K562 (cell line): ENCODE results near the gene GGACT. TPM values are rescaled to one million over a fixed set of nuclear protein-coding genes. Genes with fewer than 3 reads are reported as not detected.

Experiments
- GABPB2 ChIP-seq: fragments of 250-450 bp; sonication (Bioruptor Pico); conservative IDR thresholded peaks from 2 replicates; pipeline ENCODE4 v1.5.1; 2021; ENCODE audit warnings: mild to moderate bottlenecking
- HBP1 ChIP-seq: fragments of 450-650 bp; formaldehyde crosslinking; IDR thresholded peaks from 2 replicates; pipeline ENCODE4 v1.4.0; 2022; ENCODE audit warnings: missing genetic modification characterization
- JUNB ChIP-seq: fragments of 450-650 bp; formaldehyde crosslinking; conservative IDR thresholded peaks from 2 replicates; pipeline ENCODE4 v1.4.0; 2020; ENCODE audit warnings: mild to moderate bottlenecking
- MECOM ChIP-seq: fragments of 250-450 bp; sonication (Bioruptor Pico); IDR thresholded peaks from 2 replicates; pipeline ENCODE4 v1.8.0; 2022; ENCODE audit warnings: inconsistent platforms
- RREB1 ChIP-seq: fragments of 250-450 bp; sonication (Bioruptor Pico); IDR thresholded peaks from 2 replicates; pipeline ENCODE4 v1.4.0; 2020
- ZNF436 ChIP-seq: fragments of 250-450, 450-650 bp; sonication (Bioruptor Pico); formaldehyde crosslinking; IDR thresholded peaks from 2 replicates; pipeline ENCODE4 v1.7.0; 2020; ENCODE audit warnings: mild to moderate bottlenecking
- polyA plus RNA-seq, 8 experiments: library from polyadenylated mRNA; depleted of rRNA in 4 of 8; stranded (reverse) in 5 of 8; unstranded in 3 of 8; fragments of >200 nt; fragmentation: Nextera tagmentation in 2 of 8; fragmentation: Illumina TruSeq in 1 of 8; extraction: Ambion mirVana in 2 of 8; extraction: Trizol in 1 of 8; gene quantifications; 2 replicates each; pipeline versions ENCODE4 v1.2.1 to v1.2.3, GENCODE V29; 2011 to 2014; ENCODE audit warnings: inconsistent platforms in 1 of 8, missing spikeins in 1 of 8
- total RNA-seq, 7 experiments: library from RNA; depleted of rRNA in 6 of 7; stranded (reverse); fragments of >200 nt in 6 of 7; fragmentation: Illumina TruSeq in 2 of 7; extraction: Trizol in 2 of 7; gene quantifications; 2 replicates each; pipeline versions ENCODE4 v1.2.1 to v1.2.3, GENCODE V29; 2011 to 2021; ENCODE audit warnings: low replicate concordance in 1 of 7

The GGACT gene
- total and polyA plus RNA-seq, 9 of the 15 experiments (the other 6 are each of a cell fraction or from before 2014, with no cell fraction given): 0.20 to 3.2 (median 1.7) TPM

GRCh38 chr13:100561599-100562204 lies 26.9 kb downstream of the GGACT start (continued):
- no peak for TF ChIP-seq RREB1 (CRISPR knock-in tag)
- TF ChIP-seq ZNF436: no peak
- TF ChIP-seq GABPB2 (CRISPR knock-in tag): no peak
- TF ChIP-seq HBP1 (CRISPR knock-in tag): no peak
- no peak for TF ChIP-seq MECOM (CRISPR knock-in tag)
- no peak for TF ChIP-seq JUNB
